PC-9 (cell line): Measurements from ENCODE around the gene YES1. TPM values are rescaled to one million over a fixed set of nuclear protein-coding genes. Genes with fewer than 3 reads are reported as not detected.

Source experiments
- BruUV-seq: library from RNA; stranded (reverse); fragments of 400-500 nt; replicated peaks from 2 replicates; lab custom pipeline; 2021; lab: Mats Ljungman, UMichigan
- CTCF ChIA-PET: fragments of 300-600 bp; sonication (Branson Sonifier 250); formaldehyde crosslinking; loops from one replicate; lab custom pipeline; 2022; ENCODE audit warnings: antibody characterized with exemption; lab: Charles Lee
- POLR2A ChIA-PET: fragments of 300-600 bp; sonication (Branson Sonifier 250); formaldehyde crosslinking; loops from one replicate; lab custom pipeline; 2022; ENCODE audit warnings: antibody characterized with exemption; ENCODE audit not compliant: unreplicated experiment; lab: Charles Lee
- DNase-seq, 2 experiments: peaks; one replicate each; pipeline versions ENCODE4 v3.0.0 to v3.0.0-alpha.2; 2015 to 2022; ENCODE audit warnings: mixed read lengths in 1 of 2
- H2AFZ ChIP-seq: fragments of 200-600 bp; sonication (generic); 2 replicates; pipeline ENCODE4 v1.8.1; 2017; ENCODE audit warnings: antibody characterized with exemption
- H3F3A ChIP-seq: fragments of 200-600 bp; sonication (generic); 2 replicates; pipeline ENCODE4 v1.8.1; 2017; ENCODE audit warnings: antibody characterized with exemption, mild to moderate bottlenecking, low read depth; ENCODE audit not compliant: insufficient read depth
- H3K27ac ChIP-seq: fragments of 200-600 bp; sonication (generic); 2 replicates; pipeline ENCODE4 v1.6.1; 2016; ENCODE audit warnings: mixed run types
- H3K27me3 ChIP-seq: fragments of 200-600 bp; sonication (generic); 2 replicates; pipeline ENCODE4 v1.6.1; 2016; ENCODE audit warnings: low read depth, mixed run types; ENCODE audit not compliant: insufficient read depth
- H3K36me3 ChIP-seq: fragments of 200-600 bp; sonication (generic); 2 replicates; pipeline ENCODE4 v1.6.1; 2016; ENCODE audit warnings: low read depth, mixed run types
- H3K4me1 ChIP-seq: fragments of 200-600 bp; sonication (generic); replicated peaks from 2 replicates; pipeline ENCODE4 v1.6.1; 2016; ENCODE audit warnings: mixed run types; ENCODE audit not compliant: insufficient read depth
- H3K4me2 ChIP-seq: fragments of 200-600 bp; sonication (generic); 2 replicates; pipeline ENCODE4 v1.6.1; 2017; ENCODE audit warnings: mixed run types
- H3K4me3 ChIP-seq: fragments of 200-600 bp; sonication (generic); 2 replicates; pipeline ENCODE4 v1.6.1; 2016; ENCODE audit warnings: mixed run types
- H3K79me2 ChIP-seq: fragments of 200-600 bp; sonication (generic); 2 replicates; pipeline ENCODE4 v1.6.1; 2017; ENCODE audit warnings: low read depth, mixed run types
- H3K9me2 ChIP-seq: fragments of 200-600 bp; sonication (generic); 2 replicates; pipeline ENCODE4 v1.8.1; 2017; ENCODE audit warnings: mild to moderate bottlenecking; ENCODE audit not compliant: insufficient read depth
- H3K9me3 ChIP-seq: fragments of 200-600 bp; sonication (generic); 2 replicates; pipeline ENCODE4 v1.8.1; 2016; ENCODE audit warnings: low read depth; ENCODE audit not compliant: insufficient read depth
- H4K20me1 ChIP-seq: fragments of 200-600 bp; sonication (generic); 2 replicates; pipeline ENCODE4 v1.8.1; 2017; ENCODE audit not compliant: insufficient read depth
- EZH2 ChIP-seq: fragments of 200-600 bp; sonication (generic); IDR thresholded peaks from 2 replicates; pipeline ENCODE4 v1.8.0; 2017; ENCODE audit warnings: antibody characterized with exemption, low read depth
- intact Hi-C: fragments of 100-400 bp; cut with micrococcal nuclease; formaldehyde crosslinking; loops from one replicate; pipeline ENCODE4 v1.10.0; 2022; ENCODE audit not compliant: unreplicated experiment
- total RNA-seq: library from RNA; stranded (reverse); gene quantifications from 2 replicates; pipeline ENCODE4 v1.2.3, GENCODE V29; 2021
- TF ChIP-seq, protein P1 (sequence below): fragments of 200-600 bp; sonication (generic); conservative IDR thresholded peaks from 2 replicates; pipeline ENCODE4 v1.6.1; 2017; ENCODE audit warnings: mixed run types, antibody characterized with exemption, mild to moderate bottlenecking, moderate library complexity

YES1 gene
- total RNA-seq, 1 experiment from 2014 or later, result 111 TPM

DNA sequence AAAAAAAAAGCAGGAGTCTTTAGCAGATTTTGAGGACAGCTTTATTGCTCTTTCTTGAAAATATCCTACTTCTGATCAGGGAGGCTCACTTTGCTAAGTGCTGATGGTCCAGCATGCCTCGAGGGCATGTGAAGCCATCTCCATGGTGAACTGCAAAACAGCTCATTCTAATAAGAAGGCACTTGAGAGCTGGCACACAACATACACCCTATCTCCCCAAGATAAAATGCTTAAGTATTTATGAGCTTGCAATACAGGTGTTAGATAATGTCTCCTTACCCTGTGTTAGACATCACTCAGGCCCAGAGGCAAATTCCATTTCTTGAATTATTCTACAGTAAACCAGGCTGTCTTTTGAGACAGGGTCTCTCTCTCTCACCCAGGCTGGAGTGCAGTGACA, 102.3 kb downstream of the YES1 start:
- peaks cover 8% of the 10 kb centered on the region; the same call in 1 of the 2 replicates for H3K4me1 ChIP-seq
- no peak overlapping the region for H3K4me3 ChIP-seq
- DNase-seq, result peak in 1 of 2 experiments; percentile 43
- H3K79me2 ChIP-seq, result peaks cover 43% of the 10 kb centered on the region
- H4K20me1 ChIP-seq, result no peaks in the 10 kb centered on the region; the same call in 1 of the 2 replicates
- TF ChIP-seq EZH2, result no peak
- TF ChIP-seq, protein P1, sequence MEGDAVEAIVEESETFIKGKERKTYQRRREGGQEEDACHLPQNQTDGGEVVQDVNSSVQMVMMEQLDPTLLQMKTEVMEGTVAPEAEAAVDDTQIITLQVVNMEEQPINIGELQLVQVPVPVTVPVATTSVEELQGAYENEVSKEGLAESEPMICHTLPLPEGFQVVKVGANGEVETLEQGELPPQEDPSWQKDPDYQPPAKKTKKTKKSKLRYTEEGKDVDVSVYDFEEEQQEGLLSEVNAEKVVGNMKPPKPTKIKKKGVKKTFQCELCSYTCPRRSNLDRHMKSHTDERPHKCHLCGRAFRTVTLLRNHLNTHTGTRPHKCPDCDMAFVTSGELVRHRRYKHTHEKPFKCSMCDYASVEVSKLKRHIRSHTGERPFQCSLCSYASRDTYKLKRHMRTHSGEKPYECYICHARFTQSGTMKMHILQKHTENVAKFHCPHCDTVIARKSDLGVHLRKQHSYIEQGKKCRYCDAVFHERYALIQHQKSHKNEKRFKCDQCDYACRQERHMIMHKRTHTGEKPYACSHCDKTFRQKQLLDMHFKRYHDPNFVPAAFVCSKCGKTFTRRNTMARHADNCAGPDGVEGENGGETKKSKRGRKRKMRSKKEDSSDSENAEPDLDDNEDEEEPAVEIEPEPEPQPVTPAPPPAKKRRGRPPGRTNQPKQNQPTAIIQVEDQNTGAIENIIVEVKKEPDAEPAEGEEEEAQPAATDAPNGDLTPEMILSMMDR, result no peak
- H3K4me2 ChIP-seq, result no peak overlapping the region
- H3K36me3 ChIP-seq, result peaks cover 13% of the 10 kb centered on the region; the same call in 1 of the 2 replicates
- no peak overlapping the region for H3K27ac ChIP-seq
- H2AFZ ChIP-seq, result no peak overlapping the region
- peaks cover 7% of the 10 kb centered on the region; the same call in 1 of the 2 replicates for H3F3A ChIP-seq
- CTCF ChIA-PET, result no interaction called here
- H3K9me3 ChIP-seq, result no peaks in the 10 kb centered on the region
- H3K27me3 ChIP-seq, result no peaks in the 10 kb centered on the region
- no peaks in the 10 kb centered on the region for H3K9me2 ChIP-seq
- POLR2A ChIA-PET, result interaction anchor here (0.6 kb wide), 1 partner anchor 49 kb away, joined by 3 read pairs; no protein-coding TSS in a partner anchor
- BruUV-seq, result no TSS peak
- intact Hi-C loops, result loop anchor here (10.0 kb wide), 2 partner anchors 85 to 125 kb away; no protein-coding TSS in a partner anchor

DNA sequence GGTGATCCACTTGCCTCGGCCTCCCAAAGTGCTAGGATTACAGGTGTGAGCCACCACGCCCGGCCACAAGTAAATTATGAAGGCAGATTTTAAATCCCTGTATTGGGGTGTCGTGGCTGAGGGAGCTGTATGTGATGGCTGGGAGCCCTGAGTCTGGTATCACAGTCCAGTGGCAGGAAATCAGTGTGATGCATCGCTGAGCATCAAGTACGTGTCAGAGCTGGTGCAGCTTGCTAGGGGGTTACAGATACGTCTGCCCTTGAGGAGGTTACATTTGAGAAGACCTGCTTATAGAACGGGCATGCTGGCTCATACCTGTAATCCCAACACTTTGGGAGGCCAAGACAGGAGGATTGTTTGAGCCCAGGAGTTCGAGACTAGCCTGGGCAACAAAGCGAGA, 103.9 kb downstream of the YES1 start:
- Histone ChIP-seq H3K79me2 (peaks cover 43% of the 10 kb centered on the region), H3K27me3 (no peaks in the 10 kb centered on the region), H3K36me3 (peaks cover 14% of the 10 kb centered on the region; the same call in 1 of the 2 replicates), H2AFZ (no peak overlapping the region), H4K20me1 (no peaks in the 10 kb centered on the region; the same call in 1 of the 2 replicates), H3K4me1 (peaks cover 21% of the 10 kb centered on the region), H3K27ac (no peak overlapping the region), H3K9me2 (no peaks in the 10 kb centered on the region), H3F3A (peaks cover 16% of the 10 kb centered on the region), H3K9me3 (no peaks in the 10 kb centered on the region), H3K4me3 (no peak overlapping the region), H3K4me2 (no peak overlapping the region)
- POLR2A ChIA-PET, result no interaction called here
- TF ChIP-seq, protein P1, result no peak
- TF ChIP-seq EZH2, result no peak
- no TSS peak for BruUV-seq
- no peak for DNase-seq
- CTCF ChIA-PET, result no interaction called here
- intact Hi-C loops, result no loop called here

DNA sequence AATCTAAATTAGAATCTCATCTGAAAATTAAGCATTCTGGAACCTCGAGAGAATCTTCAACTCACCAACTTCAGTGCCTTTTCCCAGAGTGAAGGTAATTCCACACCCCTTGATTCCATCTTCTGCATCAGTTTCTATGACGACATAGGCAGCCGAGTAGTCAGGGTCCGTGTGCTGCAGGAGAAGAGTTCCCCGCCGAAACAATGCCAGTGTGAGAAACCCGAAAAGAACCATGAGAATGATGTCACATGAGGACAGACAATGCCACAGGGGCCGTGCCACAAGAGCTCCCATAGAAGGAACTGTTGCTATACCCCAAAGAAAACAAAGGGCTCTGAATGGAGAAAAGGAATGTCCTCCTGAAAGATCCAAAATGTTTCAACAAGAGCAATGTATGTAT, 105.6 kb downstream of the YES1 start:
- Histone ChIP-seq H3K9me3 (no peaks in the 10 kb centered on the region), H4K20me1 (no peaks in the 10 kb centered on the region; the same call in 1 of the 2 replicates), H3K4me1 (peaks cover 30% of the 10 kb centered on the region), H3K27me3 (no peaks in the 10 kb centered on the region), H3K79me2 (peaks cover 36% of the 10 kb centered on the region), H3K4me2 (no peak overlapping the region), H3F3A (peaks cover 25% of the 10 kb centered on the region), H3K9me2 (no peaks in the 10 kb centered on the region), H3K27ac (no peak overlapping the region), H2AFZ (no peak overlapping the region), H3K4me3 (no peak overlapping the region), H3K36me3 (peaks cover 14% of the 10 kb centered on the region; the same call in 1 of the 2 replicates)
- no peak for DNase-seq
- TF ChIP-seq, protein P1, result no peak
- TF ChIP-seq EZH2, result no peak
- CTCF ChIA-PET, result no interaction called here
- no TSS peak for BruUV-seq
- intact Hi-C loops, result no loop called here
- POLR2A ChIA-PET, result no interaction called here
